ENCODE results near the gene CHAF1A.

DNA sequence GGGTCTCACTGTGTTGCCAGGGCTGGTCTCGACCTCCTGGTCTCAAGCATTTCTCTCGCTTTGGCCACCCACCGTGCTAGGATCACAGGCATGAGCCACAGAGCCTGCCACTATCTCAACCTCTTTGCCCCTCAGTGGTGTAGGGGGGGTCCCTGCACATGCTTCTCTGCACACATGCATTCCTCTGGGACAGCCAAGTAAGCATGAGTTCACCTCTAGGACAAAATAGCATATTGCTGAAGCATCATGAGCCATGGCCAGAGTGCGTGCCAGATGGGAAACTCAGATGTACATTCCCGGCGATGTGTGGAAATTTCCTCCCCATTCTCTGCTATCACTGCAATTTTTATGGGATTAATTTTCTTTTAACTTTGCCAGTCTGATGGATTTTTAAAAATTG lies 23.1 kb downstream of the CHAF1A start:
- TF ChIP-seq, protein P1, sequence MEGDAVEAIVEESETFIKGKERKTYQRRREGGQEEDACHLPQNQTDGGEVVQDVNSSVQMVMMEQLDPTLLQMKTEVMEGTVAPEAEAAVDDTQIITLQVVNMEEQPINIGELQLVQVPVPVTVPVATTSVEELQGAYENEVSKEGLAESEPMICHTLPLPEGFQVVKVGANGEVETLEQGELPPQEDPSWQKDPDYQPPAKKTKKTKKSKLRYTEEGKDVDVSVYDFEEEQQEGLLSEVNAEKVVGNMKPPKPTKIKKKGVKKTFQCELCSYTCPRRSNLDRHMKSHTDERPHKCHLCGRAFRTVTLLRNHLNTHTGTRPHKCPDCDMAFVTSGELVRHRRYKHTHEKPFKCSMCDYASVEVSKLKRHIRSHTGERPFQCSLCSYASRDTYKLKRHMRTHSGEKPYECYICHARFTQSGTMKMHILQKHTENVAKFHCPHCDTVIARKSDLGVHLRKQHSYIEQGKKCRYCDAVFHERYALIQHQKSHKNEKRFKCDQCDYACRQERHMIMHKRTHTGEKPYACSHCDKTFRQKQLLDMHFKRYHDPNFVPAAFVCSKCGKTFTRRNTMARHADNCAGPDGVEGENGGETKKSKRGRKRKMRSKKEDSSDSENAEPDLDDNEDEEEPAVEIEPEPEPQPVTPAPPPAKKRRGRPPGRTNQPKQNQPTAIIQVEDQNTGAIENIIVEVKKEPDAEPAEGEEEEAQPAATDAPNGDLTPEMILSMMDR (tag by site-specific recombination; IDR thresholded peaks at IDR 0.05): no peak
- TF ChIP-seq ZNF571 (tag by site-specific recombination; IDR thresholded peaks at IDR 0.05): no peak
- TF ChIP-seq ZNF501 (tag by site-specific recombination; IDR thresholded peaks at IDR 0.05): no peak
- TF ChIP-seq ZNF140 (tag by site-specific recombination; IDR thresholded peaks at IDR 0.05): no peak
- TF ChIP-seq GFI1B (tag by site-specific recombination; IDR thresholded peaks at IDR 0.05): no peak
- TF ChIP-seq ZBTB1 (tag by site-specific recombination; IDR thresholded peaks at IDR 0.05): no peak
- TF ChIP-seq BCL11A (tag by site-specific recombination; IDR thresholded peaks at IDR 0.05; ENCODE audit: low read depth): no peak
- TF ChIP-seq ZNF121 (tag by site-specific recombination; IDR thresholded peaks at IDR 0.05): no peak
- no peak for TF ChIP-seq ZNF146 (tag by site-specific recombination; IDR thresholded peaks at IDR 0.05)
- no peak for TF ChIP-seq ZNF24 (tag by site-specific recombination; IDR thresholded peaks at IDR 0.05)
- no peak for TF ChIP-seq ZNF112 (tag by site-specific recombination; IDR thresholded peaks at IDR 0.05)

All from HEK293 (cell line).